Right lobe of liver (tissue), 6 donors: ENCODE data around the gene SAMHD1. TPM values are rescaled to one million over a fixed set of nuclear protein-coding genes. Genes with fewer than 3 reads are reported as not detected.
"Not testable (repeated sequence)": the region's sequence is repeated elsewhere in the genome, so short reads cannot be mapped to it uniquely, and the experiment has no call there.

Experiments used
- ATAC-seq, 4 donors: fragments of 200-7000 bp; cut with Tn5 transposase; one replicate each; pipeline ENCODE4 v1.9.1; 2020; ENCODE audit warnings: mild to moderate bottlenecking in 4 of 4, moderate library complexity in 4 of 4
- DNase-seq, 3 donors: peaks; one replicate each; pipeline ENCODE4 v3.0.0-alpha.2; 2020
- H3K27ac ChIP-seq, 3 donors: fragments of 200-600 bp; one replicate each; pipeline ENCODE4 v1.8.0; 2022
- H3K27me3 ChIP-seq, 2 donors: fragments of 200-600 bp; one replicate each; pipeline ENCODE4 v1.8.0; 2022
- H3K36me3 ChIP-seq, 4 donors: fragments of 200-600 bp; sonication (generic) in 1 of 4; one replicate each; pipeline versions ENCODE4 v1.5.1 to v1.8.0; 2017 to 2022; ENCODE audit warnings: control low read depth in 1 of 4
- H3K4me1 ChIP-seq, 4 donors: fragments of 200-600 bp; sonication (generic) in 1 of 4; one replicate each; pipeline versions ENCODE4 v1.5.1 to v1.8.0; 2017 to 2022; ENCODE audit warnings: control low read depth in 1 of 4
- H3K4me3 ChIP-seq, 3 donors: fragments of 200-600 bp; one replicate each; pipeline ENCODE4 v1.8.0; 2022
- H3K9me3 ChIP-seq, 4 donors: fragments of 200-600 bp; sonication (generic) in 1 of 4; one replicate each; pipeline versions ENCODE4 v1.5.1 to v1.8.0; 2017 to 2022; ENCODE audit warnings: control low read depth in 1 of 4
- POLR2A ChIP-seq: fragments of 450-650 bp; IDR thresholded peaks from one replicate; pipeline ENCODE4 v1.6.1; 2017; ENCODE audit warnings: antibody characterized with exemption, mild to moderate bottlenecking
- WGBS: methylation state at CpG from one replicate; pipeline ENCODE4 v1.1.6; 2018; ENCODE audit warnings: low coverage, low lambda C conversion rate; ENCODE audit not compliant: insufficient coverage; ENCODE audit errors: missing lambda C conversion rate; 5-methylcytosine and 5-hydroxymethylcytosine counted together
- intact Hi-C, 2 donors: fragments of 100-400 bp; cut with DNase I; formaldehyde crosslinking; loops; one replicate each; pipeline versions ENCODE4 v1.11.2 to v1.14.1; 2022
- total RNA-seq, 6 experiments: library from RNA; depleted of rRNA in 2 of 6; stranded (reverse); fragments of >200 nt in 2 of 6; fragmentation: NEBNext Ultra II Directional in 3 of 6; extraction: Animal tissue kit (Norgen Biotek cat#: 25700) in 3 of 6; gene quantifications; one replicate each; pipeline versions ENCODE4 v1.1.0 to v1.2.4, GENCODE V29; 2016 to 2023
- TF ChIP-seq, protein P1 (sequence below), 4 donors: fragments of 200-600 bp in 3 of 4; fragments of 450-650 bp in 1 of 4; IDR thresholded peaks; one replicate each; pipeline versions ENCODE4 v1.5.1 to v1.8.0; 2016 to 2022; ENCODE audit warnings: antibody characterized with exemption in 4 of 4, mild to moderate bottlenecking in 2 of 4
- donor health status: DM: no; HTN: yes; CAD: no.
- donor health status: DM: no; HTN: no; CAD: no.
- donor health status: DM: no; HTN: no; CAD: no.
- donor health status: DM: no; HTN: yes; CAD: no.
- donor health status: DM: no; HTN: yes; CAD: no.

The SAMHD1 gene
- total RNA-seq, 6 experiments from 2014 or later, result 22.6 to 40.5 (median 30.7) TPM

DNA sequence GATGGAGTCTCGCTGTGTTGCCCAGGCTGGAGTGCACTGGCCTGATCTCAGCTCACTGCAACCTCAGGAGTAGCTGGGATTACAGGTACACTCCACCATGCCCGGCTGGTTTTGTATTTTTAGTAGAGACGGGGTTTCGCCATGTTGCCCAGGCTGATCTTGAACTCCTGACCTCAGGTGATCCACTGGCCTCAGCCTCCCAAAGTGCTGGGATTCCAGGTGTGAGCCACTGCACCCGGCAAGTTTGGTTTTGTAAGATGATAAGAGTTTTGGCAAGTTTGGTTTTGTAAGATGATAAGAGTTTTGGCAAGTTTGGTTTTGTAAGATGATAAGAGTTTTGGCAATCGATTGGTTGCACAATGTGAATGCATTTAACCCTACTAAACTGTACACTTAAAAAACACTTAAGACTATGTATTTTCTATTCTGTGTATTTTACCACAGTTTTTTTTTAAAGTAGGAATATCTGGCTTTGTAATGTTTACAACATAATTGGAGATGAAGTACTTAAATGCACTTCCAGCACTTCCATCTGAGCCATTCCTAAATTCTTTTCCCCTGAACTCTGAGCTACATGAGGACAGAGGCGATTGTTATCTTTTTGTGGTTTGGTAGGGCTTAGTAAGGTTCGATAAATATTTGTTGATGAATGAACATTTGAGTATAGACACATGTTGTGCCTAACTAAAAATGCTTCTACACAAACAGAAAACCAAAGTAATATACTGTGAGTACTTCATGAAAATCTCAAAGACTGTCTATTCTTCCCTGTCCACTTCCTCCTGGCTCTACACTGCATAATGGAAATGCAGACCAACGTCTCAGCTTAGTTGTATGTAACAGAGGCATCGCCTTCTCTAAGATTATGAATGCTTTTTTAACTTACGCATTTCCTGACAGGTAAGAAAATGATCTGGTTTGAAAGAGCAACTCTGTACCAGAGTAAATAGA lies 18.8 kb downstream of the SAMHD1 start:
- intact Hi-C loops, result no loop called here
- peaks cover 0 to 44% (median 20%) of the 10 kb centered on the region in 4 donors for H3K4me1 ChIP-seq
- no peak overlapping the region for H3K4me3 ChIP-seq
- H3K36me3 ChIP-seq, result peaks cover 0 to 23% (median 14%) of the 10 kb centered on the region in 4 donors
- H3K27ac ChIP-seq, result peak overlapping the region in 2 of 3 donors; percentile 4 to 28
- H3K27me3 ChIP-seq, result no peaks in the 10 kb centered on the region
- no peak for TF ChIP-seq POLR2A
- TF ChIP-seq, protein P1, sequence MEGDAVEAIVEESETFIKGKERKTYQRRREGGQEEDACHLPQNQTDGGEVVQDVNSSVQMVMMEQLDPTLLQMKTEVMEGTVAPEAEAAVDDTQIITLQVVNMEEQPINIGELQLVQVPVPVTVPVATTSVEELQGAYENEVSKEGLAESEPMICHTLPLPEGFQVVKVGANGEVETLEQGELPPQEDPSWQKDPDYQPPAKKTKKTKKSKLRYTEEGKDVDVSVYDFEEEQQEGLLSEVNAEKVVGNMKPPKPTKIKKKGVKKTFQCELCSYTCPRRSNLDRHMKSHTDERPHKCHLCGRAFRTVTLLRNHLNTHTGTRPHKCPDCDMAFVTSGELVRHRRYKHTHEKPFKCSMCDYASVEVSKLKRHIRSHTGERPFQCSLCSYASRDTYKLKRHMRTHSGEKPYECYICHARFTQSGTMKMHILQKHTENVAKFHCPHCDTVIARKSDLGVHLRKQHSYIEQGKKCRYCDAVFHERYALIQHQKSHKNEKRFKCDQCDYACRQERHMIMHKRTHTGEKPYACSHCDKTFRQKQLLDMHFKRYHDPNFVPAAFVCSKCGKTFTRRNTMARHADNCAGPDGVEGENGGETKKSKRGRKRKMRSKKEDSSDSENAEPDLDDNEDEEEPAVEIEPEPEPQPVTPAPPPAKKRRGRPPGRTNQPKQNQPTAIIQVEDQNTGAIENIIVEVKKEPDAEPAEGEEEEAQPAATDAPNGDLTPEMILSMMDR (IDR thresholded peaks at IDR 0.05), result no peak
- peak; percentile 28 to 59 (median 38) for ATAC-seq
- WGBS, result 39% methylated on average over 10 of the region's 11 CpGs
- H3K9me3 ChIP-seq, result no peaks in the 10 kb centered on the region
- peak in 1 of 3 donors; percentile 53 for DNase-seq

DNA sequence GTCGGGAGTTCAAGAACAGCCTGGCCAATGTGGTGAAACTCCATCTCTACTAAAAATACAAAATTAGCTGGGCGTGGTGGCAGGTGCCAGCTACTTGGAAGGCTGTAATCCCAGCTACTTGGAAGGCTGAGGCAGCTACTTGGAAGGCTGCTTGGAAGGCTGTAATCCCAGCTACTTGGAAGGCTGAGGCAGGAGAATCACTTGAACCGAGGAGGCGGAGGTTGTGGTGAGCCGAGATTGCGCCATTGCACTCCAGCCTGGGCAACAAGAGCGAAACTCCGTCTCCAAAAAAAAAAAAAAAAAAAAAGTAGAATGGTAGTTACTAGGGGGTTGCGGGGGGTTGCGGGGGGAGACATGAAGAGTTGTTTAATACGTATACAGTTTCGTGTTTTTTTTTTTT lies 19.4 kb downstream of the SAMHD1 start:
- peaks cover 0 to 29% (median 17%) of the 10 kb centered on the region in 4 donors for H3K36me3 ChIP-seq
- 86% methylated on average over 10 of the region's 12 CpGs for WGBS
- H3K9me3 ChIP-seq, ATAC-seq, H3K27ac ChIP-seq, H3K4me3 ChIP-seq, H3K27me3 ChIP-seq, intact Hi-C loops: not testable (repeated sequence)
- peak in 1 of 3 donors; percentile 13 for DNase-seq
- H3K4me1 ChIP-seq, result peaks cover 0 to 38% (median 20%) of the 10 kb centered on the region in 4 donors

DNA sequence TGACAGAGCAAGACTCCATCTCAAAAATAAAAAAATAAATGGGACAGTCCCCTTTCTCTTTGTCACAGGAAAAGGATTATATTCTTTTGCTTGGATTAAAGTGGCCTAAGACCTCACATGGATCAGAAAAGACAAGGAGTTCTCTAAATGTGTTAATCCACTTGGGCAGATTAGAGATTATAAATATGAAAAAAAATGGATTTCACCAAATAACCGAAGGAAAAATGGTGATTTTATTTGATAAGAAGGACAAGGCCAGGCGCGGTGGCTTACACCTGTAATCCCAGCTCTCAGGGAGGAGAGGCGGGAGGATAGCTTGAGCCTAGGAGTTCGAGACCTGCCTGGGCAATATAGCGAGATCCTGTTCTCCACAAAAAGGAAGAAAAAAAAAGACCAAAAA lies 21.8 kb downstream of the SAMHD1 start:
- peaks cover 0 to 34% (median 17%) of the 10 kb centered on the region in 4 donors for H3K36me3 ChIP-seq
- no peak overlapping the region for H3K4me3 ChIP-seq
- intact Hi-C loops, result no loop called here
- H3K9me3 ChIP-seq, result no peaks in the 10 kb centered on the region
- TF ChIP-seq, protein P1 (IDR thresholded peaks at IDR 0.05), result no peak
- no peak for TF ChIP-seq POLR2A
- 97% methylated on average over 6 of the region's 6 CpGs for WGBS
- ATAC-seq (no peak), DNase-seq (no peak)
- H3K27ac ChIP-seq, result no peak overlapping the region
- peaks cover 0 to 30% (median 15%) of the 10 kb centered on the region in 4 donors for H3K4me1 ChIP-seq
- no peaks in the 10 kb centered on the region for H3K27me3 ChIP-seq

DNA sequence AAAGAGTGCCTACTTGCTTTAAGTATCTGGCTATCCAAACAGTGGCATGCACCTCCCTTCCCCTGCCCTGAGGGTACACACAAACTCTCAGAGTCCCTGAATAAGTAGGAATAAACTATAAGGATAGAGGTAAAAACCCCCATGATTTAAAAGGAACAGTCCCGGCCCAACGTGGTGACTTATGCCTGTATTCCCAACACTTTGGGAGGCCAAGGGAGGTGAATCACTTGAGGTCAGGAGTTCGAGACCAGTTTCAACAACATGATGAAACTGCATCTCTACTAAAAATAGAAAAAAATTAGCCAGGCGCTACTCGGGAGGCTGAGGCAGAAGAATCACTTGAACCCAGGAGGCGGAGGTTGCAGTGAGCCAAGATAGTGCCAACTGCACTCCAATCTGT lies 22.2 kb downstream of the SAMHD1 start:
- 71% methylated on average over 5 of the region's 6 CpGs for WGBS

More for the DNA sequence above, 22.2 kb downstream of the SAMHD1 start:
- peaks cover 0 to 34% (median 17%) of the 10 kb centered on the region in 4 donors for H3K36me3 ChIP-seq
- no peak overlapping the region for H3K27ac ChIP-seq
- DNase-seq, result no peak
- no peaks in the 10 kb centered on the region for H3K9me3 ChIP-seq
- intact Hi-C loops, result no loop called here
- no peaks in the 10 kb centered on the region for H3K27me3 ChIP-seq
- ATAC-seq, result no peak
- peaks cover 0 to 30% (median 15%) of the 10 kb centered on the region in 4 donors for H3K4me1 ChIP-seq
- TF ChIP-seq POLR2A, result no peak
- TF ChIP-seq, protein P1 (IDR thresholded peaks at IDR 0.05), result no peak
- H3K4me3 ChIP-seq, result no peak overlapping the region
